ENCODE data around the gene LRP1B.

The LRP1B gene

DNA sequence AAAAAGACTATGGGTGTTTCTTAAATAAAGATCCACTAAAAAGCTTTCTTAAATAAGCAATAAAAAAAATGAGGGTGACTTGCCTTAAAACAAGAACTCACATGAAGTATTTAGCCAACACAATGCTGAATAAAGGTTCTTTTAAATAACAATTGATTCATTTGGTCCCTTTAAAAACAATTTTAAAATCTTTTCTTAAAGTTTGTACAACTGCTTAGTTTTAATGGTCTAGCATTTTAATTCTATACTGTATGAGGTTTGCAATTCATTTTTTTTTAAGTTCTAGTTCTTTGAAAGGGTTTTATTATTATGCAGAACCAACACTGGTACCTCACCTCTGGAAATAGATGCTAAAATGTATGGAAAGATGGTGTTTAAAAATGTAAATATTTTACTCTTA lies 1017.5 kb downstream of the LRP1B start:
- DNase-seq (ENCODE audit: low read depth, low spot score): no peak
- Histone ChIP-seq H3K9me3 (ENCODE audit: insufficient read depth, low read length) (0 out of 2 replicates have a peak, but pooled peaks cover 5% of the 10 kb centered on the region), H3K36me3 (ENCODE audit: insufficient read depth, insufficient read length, low read length) (no peaks in the 10 kb centered on the region), H3K4me3 (ENCODE audit: insufficient read length, low read depth) (no peak overlapping the region), H3K9ac (ENCODE audit: insufficient read length, low read depth) (no peak overlapping the region), H3K27me3 (ENCODE audit: insufficient read depth, insufficient read length) (no peaks in the 10 kb centered on the region), H3K4me1 (ENCODE audit: insufficient read depth, insufficient read length) (no peaks in the 10 kb centered on the region)
- TF ChIP-seq YY1 (IDR thresholded peaks at IDR 0.05; ENCODE audit: insufficient read depth, insufficient read length) (no peak), SUZ12 (IDR thresholded peaks at IDR 0.05; ENCODE audit: extremely low read depth, insufficient read depth, insufficient read length) (no peak), ZNF274 (IDR thresholded peaks at IDR 0.05; ENCODE audit: low read depth, low read length) (no peak)

DNA sequence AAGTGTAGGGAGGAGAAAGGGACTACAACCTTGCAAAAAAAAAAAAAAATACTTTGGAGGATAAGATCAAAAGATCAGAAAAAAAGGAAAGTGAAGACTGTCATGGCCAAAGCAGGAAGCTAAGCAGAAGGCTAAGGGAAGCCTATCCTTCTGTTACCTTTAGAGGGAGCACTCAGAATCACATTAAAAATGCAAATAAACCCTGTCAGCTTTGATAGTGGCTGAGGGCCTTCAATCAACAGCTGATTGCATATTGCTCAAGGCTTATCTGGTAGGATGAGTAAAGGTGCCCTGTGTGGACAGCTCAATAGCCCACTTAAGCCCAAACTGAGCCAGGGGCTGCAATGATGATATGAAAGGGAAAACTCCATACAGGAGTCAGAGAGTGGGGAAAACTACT lies 1021.2 kb downstream of the LRP1B start:
- H3K36me3 ChIP-seq (ENCODE audit: insufficient read depth, insufficient read length, low read length): no peaks in the 10 kb centered on the region
- peak; percentile 2 for DNase-seq (ENCODE audit: low read depth, low spot score)
- no peak overlapping the region for H3K9ac ChIP-seq (ENCODE audit: insufficient read length, low read depth)
- TF ChIP-seq YY1 (IDR thresholded peaks at IDR 0.05; ENCODE audit: insufficient read depth, insufficient read length) (no peak), SUZ12 (IDR thresholded peaks at IDR 0.05; ENCODE audit: extremely low read depth, insufficient read depth, insufficient read length) (no peak), ZNF274 (IDR thresholded peaks at IDR 0.05; ENCODE audit: low read depth, low read length) (no peak)
- H3K4me1 ChIP-seq (ENCODE audit: insufficient read depth, insufficient read length): no peaks in the 10 kb centered on the region
- no peaks in the 10 kb centered on the region for H3K27me3 ChIP-seq (ENCODE audit: insufficient read depth, insufficient read length)
- no peak overlapping the region for H3K4me3 ChIP-seq (ENCODE audit: insufficient read length, low read depth)
- H3K9me3 ChIP-seq (ENCODE audit: insufficient read depth, low read length): 0 out of 2 replicates have a peak, but pooled peaks cover 5% of the 10 kb centered on the region

DNA sequence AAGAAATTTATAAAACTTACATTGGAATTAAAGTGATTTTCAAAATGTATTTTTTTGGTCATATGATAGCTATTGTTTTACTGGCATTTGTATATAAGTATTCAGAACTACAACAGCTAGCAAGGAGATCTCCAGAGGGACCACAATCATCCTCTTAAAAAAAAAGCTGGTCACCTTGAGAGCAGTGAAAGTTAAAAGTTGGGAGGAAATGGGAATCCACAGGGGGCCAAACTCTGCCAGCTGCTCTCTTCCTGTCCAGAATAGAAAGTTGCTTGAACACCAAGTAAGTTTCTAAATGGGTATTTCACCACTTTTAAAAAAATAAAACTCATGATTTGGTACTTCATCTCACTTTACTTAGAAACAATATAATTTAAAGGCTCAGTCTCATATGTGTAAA lies 1025.1 kb downstream of the LRP1B start:
- no peak for TF ChIP-seq SUZ12 (IDR thresholded peaks at IDR 0.05; ENCODE audit: extremely low read depth, insufficient read depth, insufficient read length)
- no peak for TF ChIP-seq YY1 (IDR thresholded peaks at IDR 0.05; ENCODE audit: insufficient read depth, insufficient read length)
- TF ChIP-seq ZNF274 (IDR thresholded peaks at IDR 0.05; ENCODE audit: low read depth, low read length): no peak
- no peaks in the 10 kb centered on the region for H3K27me3 ChIP-seq (ENCODE audit: insufficient read depth, insufficient read length)
- H3K36me3 ChIP-seq (ENCODE audit: insufficient read depth, insufficient read length, low read length): no peaks in the 10 kb centered on the region
- H3K4me1 ChIP-seq (ENCODE audit: insufficient read depth, insufficient read length): no peaks in the 10 kb centered on the region
- no peaks in the 10 kb centered on the region for H3K9me3 ChIP-seq (ENCODE audit: insufficient read depth, low read length)
- no peak overlapping the region for H3K9ac ChIP-seq (ENCODE audit: insufficient read length, low read depth)
- H3K4me3 ChIP-seq (ENCODE audit: insufficient read length, low read depth): no peak overlapping the region
- peak; percentile 32 for DNase-seq (ENCODE audit: low read depth, low spot score)

- TF ChIP-seq ZNF274 (IDR thresholded peaks at IDR 0.05; ENCODE audit: low read depth, low read length): no peak
- no peak for TF ChIP-seq YY1 (IDR thresholded peaks at IDR 0.05; ENCODE audit: insufficient read depth, insufficient read length)
- no peak for TF ChIP-seq SUZ12 (IDR thresholded peaks at IDR 0.05; ENCODE audit: extremely low read depth, insufficient read depth, insufficient read length)
- H3K9me3 ChIP-seq (ENCODE audit: insufficient read depth, low read length): no peaks in the 10 kb centered on the region
- H3K9ac ChIP-seq (ENCODE audit: insufficient read length, low read depth): no peak overlapping the region
- no peaks in the 10 kb centered on the region for H3K27me3 ChIP-seq (ENCODE audit: insufficient read depth, insufficient read length)
- no peaks in the 10 kb centered on the region for H3K36me3 ChIP-seq (ENCODE audit: insufficient read depth, insufficient read length, low read length)
- DNase-seq (ENCODE audit: low read depth, low spot score): no peak
- no peak overlapping the region for H3K4me3 ChIP-seq (ENCODE audit: insufficient read length, low read depth)
- H3K4me1 ChIP-seq (ENCODE audit: insufficient read depth, insufficient read length): no peaks in the 10 kb centered on the region
Observed at GRCh38 chr2:141103216-141103615, 1027.6 kb downstream of the LRP1B start.

GRCh38 chr2:141079231-141079630 lies 1051.6 kb downstream of the LRP1B start:
- no peaks in the 10 kb centered on the region for H3K27me3 ChIP-seq (ENCODE audit: insufficient read depth, insufficient read length)
- H3K4me1 ChIP-seq (ENCODE audit: insufficient read depth, insufficient read length): no peaks in the 10 kb centered on the region
- no peaks in the 10 kb centered on the region for H3K9me3 ChIP-seq (ENCODE audit: insufficient read depth, low read length)
- no peak overlapping the region for H3K4me3 ChIP-seq (ENCODE audit: insufficient read length, low read depth)
- no peak overlapping the region for H3K9ac ChIP-seq (ENCODE audit: insufficient read length, low read depth)
- no peak for DNase-seq (ENCODE audit: low read depth, low spot score)
- no peak for TF ChIP-seq SUZ12 (IDR thresholded peaks at IDR 0.05; ENCODE audit: extremely low read depth, insufficient read depth, insufficient read length)
- TF ChIP-seq YY1 (IDR thresholded peaks at IDR 0.05; ENCODE audit: insufficient read depth, insufficient read length): no peak
- no peak for TF ChIP-seq ZNF274 (IDR thresholded peaks at IDR 0.05; ENCODE audit: low read depth, low read length)
- no peaks in the 10 kb centered on the region for H3K36me3 ChIP-seq (ENCODE audit: insufficient read depth, insufficient read length, low read length)

GRCh38 chr2:141075753-141076152 lies 1055.1 kb downstream of the LRP1B start:
- TF ChIP-seq ZNF274 (IDR thresholded peaks at IDR 0.05; ENCODE audit: low read depth, low read length) (no peak), YY1 (IDR thresholded peaks at IDR 0.05; ENCODE audit: insufficient read depth, insufficient read length) (no peak), SUZ12 (IDR thresholded peaks at IDR 0.05; ENCODE audit: extremely low read depth, insufficient read depth, insufficient read length) (no peak)
- no peak overlapping the region for H3K4me3 ChIP-seq (ENCODE audit: insufficient read length, low read depth)
- H3K4me1 ChIP-seq (ENCODE audit: insufficient read depth, insufficient read length): no peaks in the 10 kb centered on the region
- H3K9me3 ChIP-seq (ENCODE audit: insufficient read depth, low read length): no peaks in the 10 kb centered on the region
- H3K36me3 ChIP-seq (ENCODE audit: insufficient read depth, insufficient read length, low read length): no peaks in the 10 kb centered on the region
- DNase-seq (ENCODE audit: low read depth, low spot score): no peak
- H3K27me3 ChIP-seq (ENCODE audit: insufficient read depth, insufficient read length): no peaks in the 10 kb centered on the region
- no peak overlapping the region for H3K9ac ChIP-seq (ENCODE audit: insufficient read length, low read depth)

DNA sequence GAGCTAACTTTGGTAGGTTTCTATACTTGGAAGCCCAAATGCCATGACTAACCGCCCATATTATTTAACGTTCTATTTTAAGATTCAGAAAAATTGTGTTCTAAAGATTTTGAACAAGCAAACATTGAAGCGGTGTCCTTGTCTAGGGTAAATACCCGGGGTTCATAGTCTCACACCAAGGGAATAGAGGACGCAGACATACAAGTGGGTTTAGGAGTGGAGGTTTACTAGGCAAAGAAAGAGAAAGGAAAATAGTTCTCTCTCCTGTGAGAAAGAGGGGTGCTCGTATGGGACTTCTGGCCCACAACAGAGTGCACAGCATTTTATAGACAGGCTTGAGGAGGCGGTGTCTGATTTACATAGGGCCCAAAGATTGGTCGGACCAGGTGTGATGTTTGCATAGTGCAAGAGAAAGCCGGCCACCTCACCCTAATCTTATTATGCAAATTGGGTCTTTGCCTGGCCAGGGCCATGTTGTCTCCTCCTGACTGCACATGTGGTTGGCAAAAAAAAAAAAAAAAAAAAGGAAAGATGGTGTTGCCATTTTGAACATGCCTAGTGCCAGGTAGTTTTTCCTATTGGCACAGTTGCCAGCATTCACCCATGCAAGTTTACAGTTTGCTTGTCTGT lies 1062.6 kb downstream of the LRP1B start:
- DNase-seq (ENCODE audit: low read depth, low spot score): no peak
- TF ChIP-seq ZNF274 (IDR thresholded peaks at IDR 0.05; ENCODE audit: low read depth, low read length): no peak
- TF ChIP-seq YY1 (IDR thresholded peaks at IDR 0.05; ENCODE audit: insufficient read depth, insufficient read length): no peak
- no peak for TF ChIP-seq SUZ12 (IDR thresholded peaks at IDR 0.05; ENCODE audit: extremely low read depth, insufficient read depth, insufficient read length)

More for the DNA sequence above, 1062.6 kb downstream of the LRP1B start:
- Histone ChIP-seq H3K9ac (ENCODE audit: insufficient read length, low read depth) (no peak overlapping the region), H3K36me3 (ENCODE audit: insufficient read depth, insufficient read length, low read length) (no peaks in the 10 kb centered on the region), H3K4me1 (ENCODE audit: insufficient read depth, insufficient read length) (no peaks in the 10 kb centered on the region), H3K4me3 (ENCODE audit: insufficient read length, low read depth) (no peak overlapping the region), H3K27me3 (ENCODE audit: insufficient read depth, insufficient read length) (no peaks in the 10 kb centered on the region), H3K9me3 (ENCODE audit: insufficient read depth, low read length) (no peaks in the 10 kb centered on the region)

Measured in NT2/D1 (cell line).